Right lobe of liver (tissue), 6 donors: ENCODE results near the gene METTL24. TPM values are rescaled to one million over a fixed set of nuclear protein-coding genes. Genes with fewer than 3 reads are reported as not detected.

Experiments
- ATAC-seq, 4 donors: fragments of 200-7000 bp; cut with Tn5 transposase; one replicate each; pipeline ENCODE4 v1.9.1; 2020; ENCODE audit warnings: mild to moderate bottlenecking in 4 of 4, moderate library complexity in 4 of 4
- DNase-seq, 3 donors: peaks; one replicate each; pipeline ENCODE4 v3.0.0-alpha.2; 2020
- H3K27ac ChIP-seq, 3 donors: fragments of 200-600 bp; one replicate each; pipeline ENCODE4 v1.8.0; 2022
- H3K27me3 ChIP-seq, 2 donors: fragments of 200-600 bp; one replicate each; pipeline ENCODE4 v1.8.0; 2022
- H3K36me3 ChIP-seq, 4 donors: fragments of 200-600 bp; sonication (generic) in 1 of 4; one replicate each; pipeline versions ENCODE4 v1.5.1 to v1.8.0; 2017 to 2022; ENCODE audit warnings: control low read depth in 1 of 4
- H3K4me1 ChIP-seq, 4 donors: fragments of 200-600 bp; sonication (generic) in 1 of 4; one replicate each; pipeline versions ENCODE4 v1.5.1 to v1.8.0; 2017 to 2022; ENCODE audit warnings: control low read depth in 1 of 4
- H3K4me3 ChIP-seq, 3 donors: fragments of 200-600 bp; one replicate each; pipeline ENCODE4 v1.8.0; 2022
- H3K9me3 ChIP-seq, 4 donors: fragments of 200-600 bp; sonication (generic) in 1 of 4; one replicate each; pipeline versions ENCODE4 v1.5.1 to v1.8.0; 2017 to 2022; ENCODE audit warnings: control low read depth in 1 of 4
- CTCF ChIP-seq, 4 donors: fragments of 200-600 bp in 3 of 4; fragments of 450-650 bp in 1 of 4; IDR thresholded peaks; one replicate each; pipeline versions ENCODE4 v1.5.1 to v1.8.0; 2016 to 2022; ENCODE audit warnings: antibody characterized with exemption in 4 of 4, mild to moderate bottlenecking in 2 of 4
- POLR2A ChIP-seq: fragments of 450-650 bp; IDR thresholded peaks from one replicate; pipeline ENCODE4 v1.6.1; 2017; ENCODE audit warnings: antibody characterized with exemption, mild to moderate bottlenecking
- WGBS: methylation state at CpG from one replicate; pipeline ENCODE4 v1.1.6; 2018; ENCODE audit warnings: low coverage, low lambda C conversion rate; ENCODE audit not compliant: insufficient coverage; ENCODE audit errors: missing lambda C conversion rate; 5-methylcytosine and 5-hydroxymethylcytosine counted together
- intact Hi-C, 2 donors: fragments of 100-400 bp; cut with DNase I; formaldehyde crosslinking; loops; one replicate each; pipeline versions ENCODE4 v1.11.2 to v1.14.1; 2022
- total RNA-seq, 6 experiments: library from RNA; depleted of rRNA in 2 of 6; stranded (reverse); fragments of >200 nt in 2 of 6; fragmentation: NEBNext Ultra II Directional in 3 of 6; extraction: Animal tissue kit (Norgen Biotek cat#: 25700) in 3 of 6; gene quantifications; one replicate each; pipeline versions ENCODE4 v1.1.0 to v1.2.4, GENCODE V29; 2016 to 2023
- donor health status: DM: no; HTN: yes; CAD: no.
- donor health status: DM: no; HTN: no; CAD: no.
- donor health status: DM: no; HTN: no; CAD: no.
- donor health status: DM: no; HTN: yes; CAD: no.
- donor health status: DM: no; HTN: yes; CAD: no.

The METTL24 gene
- total RNA-seq, 6 experiments from 2014 or later, result 0.37 to 1.0 (median 0.57) TPM

GRCh38 chr6:110255211-110255750 lies 102.9 kb downstream of the METTL24 start:
- DNase-seq (peak in 1 of 3 donors; percentile 15), ATAC-seq (peak in 3 of 4 donors; percentile 21 to 46 (median 33))
- H3K4me1 ChIP-seq, result no peaks in the 10 kb centered on the region

DNA sequence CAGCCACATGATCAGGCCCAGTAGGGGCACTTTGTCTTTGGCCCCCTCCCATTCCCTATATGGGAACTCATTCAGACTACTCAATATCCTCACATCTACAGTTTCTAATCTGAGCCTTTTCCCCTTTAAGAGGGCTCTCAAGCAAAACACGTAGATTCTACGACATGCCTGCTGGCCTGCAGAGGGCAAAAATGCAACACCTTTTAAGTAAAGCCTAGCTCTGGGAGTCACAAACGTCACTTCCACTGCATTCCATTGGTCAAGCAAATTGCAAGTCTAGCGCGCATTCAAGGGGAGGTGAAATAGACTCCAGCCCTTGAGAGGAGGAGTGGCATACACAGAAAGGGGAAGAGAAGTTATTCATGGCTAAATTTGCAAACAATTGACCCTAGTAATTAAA lies 107.3 kb downstream of the METTL24 start:
- Histone ChIP-seq H3K36me3 (no peaks in the 10 kb centered on the region), H3K27me3 (no peaks in the 10 kb centered on the region), H3K27ac (no peak overlapping the region), H3K4me1 (no peaks in the 10 kb centered on the region), H3K4me3 (no peak overlapping the region), H3K9me3 (no peaks in the 10 kb centered on the region)
- WGBS, result 74% methylated on average over 5 of the region's 5 CpGs
- ATAC-seq (no peak), DNase-seq (no peak)
- TF ChIP-seq CTCF (IDR thresholded peaks at IDR 0.05), result no peak
- no peak for TF ChIP-seq POLR2A
- intact Hi-C loops, result no loop called here

More at GRCh38 chr6:110255211-110255750, 102.9 kb downstream of the METTL24 start:
- Histone ChIP-seq H3K9me3 (no peaks in the 10 kb centered on the region), H3K27me3 (no peaks in the 10 kb centered on the region), H3K4me3 (no peak overlapping the region), H3K36me3 (no peaks in the 10 kb centered on the region), H3K27ac (no peak overlapping the region)
- WGBS, result 20% methylated on average over 5 of the region's 5 CpGs
- intact Hi-C loops, result no loop called here
- no peak for TF ChIP-seq CTCF (IDR thresholded peaks at IDR 0.05)
- TF ChIP-seq POLR2A, result no peak

- H3K9me3 ChIP-seq, result no peaks in the 10 kb centered on the region
- H3K27me3 ChIP-seq, result no peaks in the 10 kb centered on the region
- no peak for DNase-seq
- 74% methylated on average over 4 of the region's 4 CpGs for WGBS
- no peaks in the 10 kb centered on the region for H3K36me3 ChIP-seq
- H3K4me1 ChIP-seq, result no peaks in the 10 kb centered on the region
- TF ChIP-seq CTCF (IDR thresholded peaks at IDR 0.05) (no peak), POLR2A (no peak)
- no peak overlapping the region for H3K27ac ChIP-seq
- ATAC-seq, result no peak
- H3K4me3 ChIP-seq, result no peak overlapping the region
- intact Hi-C loops, result no loop called here
These were observed 108.1 kb downstream of the METTL24 start for GRCh38 chr6:110250058-110250457.

DNA sequence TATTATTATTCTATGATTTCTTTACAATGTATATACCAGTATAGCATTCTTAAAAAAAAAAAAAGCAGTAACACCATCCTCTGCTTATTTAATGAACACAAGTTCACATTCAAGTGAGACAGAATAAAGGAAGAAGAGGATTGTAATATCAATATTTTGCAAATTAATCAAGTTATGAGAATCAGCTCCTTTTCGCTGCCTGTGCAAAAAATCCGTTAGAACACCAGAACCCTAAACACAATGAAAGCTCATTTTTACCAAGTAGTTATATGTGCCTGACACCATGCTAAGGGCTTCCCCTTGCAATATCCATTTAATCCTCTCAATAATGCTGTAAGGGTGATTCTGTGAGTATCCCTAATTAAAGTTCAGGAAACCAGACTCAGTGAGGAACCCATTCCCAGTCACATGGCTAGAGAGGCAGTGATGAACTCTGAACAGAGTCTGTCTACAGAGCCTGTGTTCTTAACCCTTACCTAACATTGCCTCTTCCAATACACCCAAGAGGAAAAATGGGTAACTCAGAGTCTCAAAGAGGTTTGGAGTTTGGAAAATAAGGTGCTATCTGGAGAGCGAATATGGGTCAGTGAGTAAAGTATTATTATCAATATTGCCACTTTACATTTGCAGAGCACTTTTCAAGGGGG lies 111.1 kb downstream of the METTL24 start:
- no peaks in the 10 kb centered on the region for H3K4me1 ChIP-seq
- no peaks in the 10 kb centered on the region for H3K27me3 ChIP-seq
- H3K36me3 ChIP-seq, result no peaks in the 10 kb centered on the region
- intact Hi-C loops, result no loop called here
- no peak overlapping the region for H3K27ac ChIP-seq
- ATAC-seq (no peak), DNase-seq (no peak)
- 92% methylated on average over 3 of the region's 3 CpGs for WGBS
- no peak overlapping the region for H3K4me3 ChIP-seq
- TF ChIP-seq CTCF (IDR thresholded peaks at IDR 0.05), result no peak
- TF ChIP-seq POLR2A, result no peak
- no peaks in the 10 kb centered on the region for H3K9me3 ChIP-seq
